WTC11 (cell line): ENCODE results near the gene ELP4. TPM values are rescaled to one million over a fixed set of nuclear protein-coding genes. Genes with fewer than 3 reads are reported as not detected.

Experiments
- ATAC-seq: fragments of 200-7000 bp; cut with Tn5 transposase; 2 replicates; pipeline ENCODE4 v1.10.0; 2021; ENCODE audit warnings: mild to moderate bottlenecking, moderate library complexity
- CTCF ChIA-PET: fragments of 300-600 bp; sonication (Branson Sonifier 250); formaldehyde crosslinking; loops from one replicate; lab custom pipeline; 2021; ENCODE audit warnings: antibody characterized with exemption; lab: Charles Lee
- POLR2A ChIA-PET: fragments of 350-600 bp; sonication (Branson Sonifier 250); formaldehyde crosslinking; loops from one replicate; lab custom pipeline; 2021; ENCODE audit warnings: antibody characterized with exemption; lab: Charles Lee
- DNase-seq: peaks from one replicate; pipeline ENCODE4 v3.0.0; 2021; ENCODE audit warnings: low spot score
- H3K27ac Mint-ChIP-seq: 2 replicates; pipeline ENCODE4 v1.8.0; 2021; ENCODE audit warnings: mixed read lengths
- H3K27me3 Mint-ChIP-seq: 2 replicates; pipeline ENCODE4 v1.8.0; 2021; ENCODE audit warnings: low read depth, mild to moderate bottlenecking, moderate library complexity, mixed read lengths
- H3K36me3 Mint-ChIP-seq: 2 replicates; pipeline ENCODE4 v1.8.0; 2021; ENCODE audit warnings: mixed read lengths
- H3K4me1 Mint-ChIP-seq: 2 replicates; pipeline ENCODE4 v1.8.0; 2022; ENCODE audit warnings: mixed read lengths
- H3K4me3 Mint-ChIP-seq: 2 replicates; pipeline ENCODE4 v1.8.0; 2021; ENCODE audit warnings: mild to moderate bottlenecking, moderate library complexity, mixed read lengths
- H3K9me3 Mint-ChIP-seq: 2 replicates; pipeline ENCODE4 v1.8.0; 2021; ENCODE audit warnings: mixed read lengths
- CBFB ChIP-seq: sonication (generic); formaldehyde crosslinking; IDR thresholded peaks from 2 replicates; pipeline ENCODE4 v1.8.1; 2022; ENCODE audit warnings: mild to moderate bottlenecking, low read depth, missing genetic modification reagents
- ELF4 ChIP-seq: sonication (generic); formaldehyde crosslinking; IDR thresholded peaks from 2 replicates; pipeline ENCODE4 v1.8.1; 2022; ENCODE audit warnings: low read depth, mild to moderate bottlenecking, moderate library complexity, missing genetic modification reagents
- ESRRA ChIP-seq: sonication (generic); formaldehyde crosslinking; IDR thresholded peaks from 2 replicates; pipeline ENCODE4 v1.8.1; 2022; ENCODE audit warnings: mild to moderate bottlenecking, missing genetic modification reagents, borderline replicate concordance
- FOXJ3 ChIP-seq: sonication (generic); formaldehyde crosslinking; IDR thresholded peaks from 2 replicates; pipeline ENCODE4 v1.9.0; 2021; ENCODE audit warnings: missing genetic modification reagents, mild to moderate bottlenecking, borderline replicate concordance
- FOXP1 ChIP-seq: sonication (generic); formaldehyde crosslinking; IDR thresholded peaks from 2 replicates; pipeline ENCODE4 v1.8.0; 2022; ENCODE audit warnings: missing genetic modification reagents, mild to moderate bottlenecking, moderate library complexity, borderline replicate concordance
- SMAD4 ChIP-seq: sonication (generic); formaldehyde crosslinking; IDR thresholded peaks from 2 replicates; pipeline ENCODE4 v1.8.0; 2022; ENCODE audit warnings: mild to moderate bottlenecking, missing genetic modification reagents
- SOX15 ChIP-seq: fragments of 250-450 bp; sonication (Bioruptor Pico); IDR thresholded peaks from 2 replicates; pipeline ENCODE4 v1.9.0; 2021; ENCODE audit warnings: mild to moderate bottlenecking
- ZNF121 ChIP-seq: sonication (generic); formaldehyde crosslinking; IDR thresholded peaks from 2 replicates; pipeline ENCODE4 v1.8.0; 2023; ENCODE audit warnings: missing genetic modification reagents
- ZNF396 ChIP-seq: fragments of 250-450 bp; sonication (Bioruptor Pico); IDR thresholded peaks from 2 replicates; pipeline ENCODE4 v1.8.0; 2021; ENCODE audit warnings: mild to moderate bottlenecking, moderate library complexity, borderline replicate concordance
- ZNF671 ChIP-seq: fragments of 250-450 bp; sonication (Bioruptor Pico); IDR thresholded peaks from 2 replicates; pipeline ENCODE4 v1.8.0; 2021; ENCODE audit warnings: mild to moderate bottlenecking
- total RNA-seq: library from RNA; stranded (reverse); gene quantifications from 3 replicates; pipeline ENCODE4 v1.2.3, GENCODE V29; 2021
- TF ChIP-seq, protein P1 (sequence below): sonication (generic); formaldehyde crosslinking; IDR thresholded peaks from 2 replicates; pipeline ENCODE4 v1.8.0; 2022; ENCODE audit warnings: missing genetic modification reagents
- TF ChIP-seq, protein P2 (sequence below): sonication (generic); formaldehyde crosslinking; IDR thresholded peaks from 2 replicates; pipeline ENCODE4 v1.8.0; 2023; ENCODE audit warnings: mild to moderate bottlenecking, missing genetic modification reagents
- TF ChIP-seq, protein P3 (sequence below): sonication (generic); formaldehyde crosslinking; IDR thresholded peaks from 2 replicates; pipeline ENCODE4 v1.8.1; 2023; ENCODE audit warnings: mild to moderate bottlenecking, missing genetic modification reagents, moderate library complexity
- TF ChIP-seq, protein P4 (sequence below): sonication (generic); formaldehyde crosslinking; IDR thresholded peaks from 2 replicates; pipeline ENCODE4 v1.8.0; 2023; ENCODE audit warnings: missing genetic modification reagents, mild to moderate bottlenecking, borderline replicate concordance
- TF ChIP-seq, protein P5 (sequence below): fragments of 250-450 bp; sonication (Bioruptor Pico); conservative IDR thresholded peaks from 2 replicates; pipeline ENCODE4 v1.9.0; 2021; ENCODE audit warnings: mild to moderate bottlenecking
- TF ChIP-seq, protein P6 (sequence below): sonication (generic); formaldehyde crosslinking; conservative IDR thresholded peaks from 2 replicates; pipeline ENCODE4 v1.8.1; 2022; ENCODE audit warnings: mild to moderate bottlenecking, missing genetic modification reagents

The ELP4 gene
- total RNA-seq, 1 experiment from 2014 or later: 14.6 TPM

DNA sequence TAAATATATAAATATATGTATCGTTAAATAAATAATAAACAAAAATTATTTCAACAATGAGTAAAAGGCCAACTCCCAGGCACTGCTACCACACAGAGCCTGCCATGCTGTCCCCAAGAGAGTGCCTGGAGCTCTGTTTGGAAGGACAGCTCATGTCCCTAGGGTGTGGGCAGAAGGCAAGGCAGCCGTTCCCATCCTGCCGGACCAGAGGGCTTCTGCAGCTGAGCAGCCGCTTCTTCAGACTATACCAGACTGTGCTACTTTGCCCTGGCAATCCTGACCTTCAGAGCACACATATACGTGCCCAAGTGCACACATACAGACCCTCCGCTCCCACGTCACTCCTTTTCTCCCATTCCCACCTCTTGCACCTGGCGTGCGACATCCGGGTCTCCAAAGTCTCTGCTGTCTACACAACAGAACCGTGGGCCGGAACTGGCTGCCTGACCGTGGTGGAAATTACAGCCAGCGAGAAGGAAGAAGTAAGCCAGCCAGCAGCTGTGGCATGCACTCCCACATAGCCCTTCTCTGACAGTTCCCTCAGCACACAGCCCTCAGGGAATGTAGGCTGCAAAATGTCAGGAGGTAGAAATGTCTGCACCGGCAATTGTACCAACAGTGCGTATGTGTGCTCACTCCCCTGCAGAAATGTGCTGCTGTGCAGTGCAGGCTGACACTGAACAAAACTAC lies 277.6 kb downstream of the ELP4 start (continued):
- TF ChIP-seq, protein P1, sequence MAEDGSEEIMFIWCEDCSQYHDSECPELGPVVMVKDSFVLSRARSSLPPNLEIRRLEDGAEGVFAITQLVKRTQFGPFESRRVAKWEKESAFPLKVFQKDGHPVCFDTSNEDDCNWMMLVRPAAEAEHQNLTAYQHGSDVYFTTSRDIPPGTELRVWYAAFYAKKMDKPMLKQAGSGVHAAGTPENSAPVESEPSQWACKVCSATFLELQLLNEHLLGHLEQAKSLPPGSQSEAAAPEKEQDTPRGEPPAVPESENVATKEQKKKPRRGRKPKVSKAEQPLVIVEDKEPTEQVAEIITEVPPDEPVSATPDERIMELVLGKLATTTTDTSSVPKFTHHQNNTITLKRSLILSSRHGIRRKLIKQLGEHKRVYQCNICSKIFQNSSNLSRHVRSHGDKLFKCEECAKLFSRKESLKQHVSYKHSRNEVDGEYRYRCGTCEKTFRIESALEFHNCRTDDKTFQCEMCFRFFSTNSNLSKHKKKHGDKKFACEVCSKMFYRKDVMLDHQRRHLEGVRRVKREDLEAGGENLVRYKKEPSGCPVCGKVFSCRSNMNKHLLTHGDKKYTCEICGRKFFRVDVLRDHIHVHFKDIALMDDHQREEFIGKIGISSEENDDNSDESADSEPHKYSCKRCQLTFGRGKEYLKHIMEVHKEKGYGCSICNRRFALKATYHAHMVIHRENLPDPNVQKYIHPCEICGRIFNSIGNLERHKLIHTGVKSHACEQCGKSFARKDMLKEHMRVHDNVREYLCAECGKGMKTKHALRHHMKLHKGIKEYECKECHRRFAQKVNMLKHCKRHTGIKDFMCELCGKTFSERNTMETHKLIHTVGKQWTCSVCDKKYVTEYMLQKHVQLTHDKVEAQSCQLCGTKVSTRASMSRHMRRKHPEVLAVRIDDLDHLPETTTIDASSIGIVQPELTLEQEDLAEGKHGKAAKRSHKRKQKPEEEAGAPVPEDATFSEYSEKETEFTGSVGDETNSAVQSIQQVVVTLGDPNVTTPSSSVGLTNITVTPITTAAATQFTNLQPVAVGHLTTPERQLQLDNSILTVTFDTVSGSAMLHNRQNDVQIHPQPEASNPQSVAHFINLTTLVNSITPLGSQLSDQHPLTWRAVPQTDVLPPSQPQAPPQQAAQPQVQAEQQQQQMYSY (CRISPR knock-in tag): no peak
- TF ChIP-seq, protein P2, sequence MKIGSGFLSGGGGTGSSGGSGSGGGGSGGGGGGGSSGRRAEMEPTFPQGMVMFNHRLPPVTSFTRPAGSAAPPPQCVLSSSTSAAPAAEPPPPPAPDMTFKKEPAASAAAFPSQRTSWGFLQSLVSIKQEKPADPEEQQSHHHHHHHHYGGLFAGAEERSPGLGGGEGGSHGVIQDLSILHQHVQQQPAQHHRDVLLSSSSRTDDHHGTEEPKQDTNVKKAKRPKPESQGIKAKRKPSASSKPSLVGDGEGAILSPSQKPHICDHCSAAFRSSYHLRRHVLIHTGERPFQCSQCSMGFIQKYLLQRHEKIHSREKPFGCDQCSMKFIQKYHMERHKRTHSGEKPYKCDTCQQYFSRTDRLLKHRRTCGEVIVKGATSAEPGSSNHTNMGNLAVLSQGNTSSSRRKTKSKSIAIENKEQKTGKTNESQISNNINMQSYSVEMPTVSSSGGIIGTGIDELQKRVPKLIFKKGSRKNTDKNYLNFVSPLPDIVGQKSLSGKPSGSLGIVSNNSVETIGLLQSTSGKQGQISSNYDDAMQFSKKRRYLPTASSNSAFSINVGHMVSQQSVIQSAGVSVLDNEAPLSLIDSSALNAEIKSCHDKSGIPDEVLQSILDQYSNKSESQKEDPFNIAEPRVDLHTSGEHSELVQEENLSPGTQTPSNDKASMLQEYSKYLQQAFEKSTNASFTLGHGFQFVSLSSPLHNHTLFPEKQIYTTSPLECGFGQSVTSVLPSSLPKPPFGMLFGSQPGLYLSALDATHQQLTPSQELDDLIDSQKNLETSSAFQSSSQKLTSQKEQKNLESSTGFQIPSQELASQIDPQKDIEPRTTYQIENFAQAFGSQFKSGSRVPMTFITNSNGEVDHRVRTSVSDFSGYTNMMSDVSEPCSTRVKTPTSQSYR: no peak
- TF ChIP-seq CBFB (CRISPR knock-in tag) (no peak), ZNF671 (no peak), ESRRA (CRISPR knock-in tag) (no peak), SMAD4 (no peak), ELF4 (CRISPR knock-in tag) (no peak), FOXJ3 (CRISPR knock-in tag) (no peak)
- TF ChIP-seq, protein P3, sequence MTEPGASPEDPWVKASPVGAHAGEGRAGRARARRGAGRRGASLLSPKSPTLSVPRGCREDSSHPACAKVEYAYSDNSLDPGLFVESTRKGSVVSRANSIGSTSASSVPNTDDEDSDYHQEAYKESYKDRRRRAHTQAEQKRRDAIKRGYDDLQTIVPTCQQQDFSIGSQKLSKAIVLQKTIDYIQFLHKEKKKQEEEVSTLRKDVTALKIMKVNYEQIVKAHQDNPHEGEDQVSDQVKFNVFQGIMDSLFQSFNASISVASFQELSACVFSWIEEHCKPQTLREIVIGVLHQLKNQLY: no peak

DNA sequence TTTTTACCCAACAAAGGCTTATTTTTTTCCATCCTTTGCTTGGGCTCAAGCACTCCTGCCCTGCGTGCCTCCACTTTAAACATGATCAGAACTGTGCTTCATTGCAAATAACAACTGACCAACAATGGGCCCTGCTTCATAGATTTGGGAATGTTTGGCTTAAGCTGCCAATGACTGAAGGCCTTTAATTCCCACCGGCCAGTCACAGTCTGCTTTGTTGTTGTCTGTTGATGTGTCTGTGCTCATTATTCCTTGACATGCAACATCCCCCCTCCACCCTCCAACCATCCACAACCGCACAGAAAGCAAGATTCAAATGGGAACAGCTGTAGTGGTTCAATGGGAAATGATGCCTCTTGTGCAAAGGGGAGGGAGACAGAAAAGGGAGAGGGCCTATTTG lies 278.5 kb downstream of the ELP4 start:
- Mint-ChIP-seq H3K4me3 (no peak overlapping the region), H3K9me3 (no peaks in the 10 kb centered on the region)
- CTCF ChIA-PET: interaction anchor here (2.0 kb wide), 1 partner anchor 10 kb away, joined by 7 read pairs; no protein-coding TSS in a partner anchor

More for the DNA sequence above, 278.5 kb downstream of the ELP4 start:
- H3K36me3 Mint-ChIP-seq: no peaks in the 10 kb centered on the region
- no peak overlapping the region for H3K27ac Mint-ChIP-seq
- DNase-seq (no peak), ATAC-seq (no peak)
- H3K4me1 Mint-ChIP-seq: peaks cover 4% of the 10 kb centered on the region; the same call in 1 of the 2 replicates
- TF ChIP-seq SOX15 (no peak), ZNF396 (CRISPR knock-in tag) (no peak), ZNF121 (CRISPR knock-in tag) (no peak), FOXP1 (no peak)
- TF ChIP-seq, protein P4, sequence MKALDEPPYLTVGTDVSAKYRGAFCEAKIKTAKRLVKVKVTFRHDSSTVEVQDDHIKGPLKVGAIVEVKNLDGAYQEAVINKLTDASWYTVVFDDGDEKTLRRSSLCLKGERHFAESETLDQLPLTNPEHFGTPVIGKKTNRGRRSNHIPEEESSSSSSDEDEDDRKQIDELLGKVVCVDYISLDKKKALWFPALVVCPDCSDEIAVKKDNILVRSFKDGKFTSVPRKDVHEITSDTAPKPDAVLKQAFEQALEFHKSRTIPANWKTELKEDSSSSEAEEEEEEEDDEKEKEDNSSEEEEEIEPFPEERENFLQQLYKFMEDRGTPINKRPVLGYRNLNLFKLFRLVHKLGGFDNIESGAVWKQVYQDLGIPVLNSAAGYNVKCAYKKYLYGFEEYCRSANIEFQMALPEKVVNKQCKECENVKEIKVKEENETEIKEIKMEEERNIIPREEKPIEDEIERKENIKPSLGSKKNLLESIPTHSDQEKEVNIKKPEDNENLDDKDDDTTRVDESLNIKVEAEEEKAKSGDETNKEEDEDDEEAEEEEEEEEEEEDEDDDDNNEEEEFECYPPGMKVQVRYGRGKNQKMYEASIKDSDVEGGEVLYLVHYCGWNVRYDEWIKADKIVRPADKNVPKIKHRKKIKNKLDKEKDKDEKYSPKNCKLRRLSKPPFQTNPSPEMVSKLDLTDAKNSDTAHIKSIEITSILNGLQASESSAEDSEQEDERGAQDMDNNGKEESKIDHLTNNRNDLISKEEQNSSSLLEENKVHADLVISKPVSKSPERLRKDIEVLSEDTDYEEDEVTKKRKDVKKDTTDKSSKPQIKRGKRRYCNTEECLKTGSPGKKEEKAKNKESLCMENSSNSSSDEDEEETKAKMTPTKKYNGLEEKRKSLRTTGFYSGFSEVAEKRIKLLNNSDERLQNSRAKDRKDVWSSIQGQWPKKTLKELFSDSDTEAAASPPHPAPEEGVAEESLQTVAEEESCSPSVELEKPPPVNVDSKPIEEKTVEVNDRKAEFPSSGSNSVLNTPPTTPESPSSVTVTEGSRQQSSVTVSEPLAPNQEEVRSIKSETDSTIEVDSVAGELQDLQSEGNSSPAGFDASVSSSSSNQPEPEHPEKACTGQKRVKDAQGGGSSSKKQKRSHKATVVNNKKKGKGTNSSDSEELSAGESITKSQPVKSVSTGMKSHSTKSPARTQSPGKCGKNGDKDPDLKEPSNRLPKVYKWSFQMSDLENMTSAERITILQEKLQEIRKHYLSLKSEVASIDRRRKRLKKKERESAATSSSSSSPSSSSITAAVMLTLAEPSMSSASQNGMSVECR: no peak
- TF ChIP-seq, protein P5, sequence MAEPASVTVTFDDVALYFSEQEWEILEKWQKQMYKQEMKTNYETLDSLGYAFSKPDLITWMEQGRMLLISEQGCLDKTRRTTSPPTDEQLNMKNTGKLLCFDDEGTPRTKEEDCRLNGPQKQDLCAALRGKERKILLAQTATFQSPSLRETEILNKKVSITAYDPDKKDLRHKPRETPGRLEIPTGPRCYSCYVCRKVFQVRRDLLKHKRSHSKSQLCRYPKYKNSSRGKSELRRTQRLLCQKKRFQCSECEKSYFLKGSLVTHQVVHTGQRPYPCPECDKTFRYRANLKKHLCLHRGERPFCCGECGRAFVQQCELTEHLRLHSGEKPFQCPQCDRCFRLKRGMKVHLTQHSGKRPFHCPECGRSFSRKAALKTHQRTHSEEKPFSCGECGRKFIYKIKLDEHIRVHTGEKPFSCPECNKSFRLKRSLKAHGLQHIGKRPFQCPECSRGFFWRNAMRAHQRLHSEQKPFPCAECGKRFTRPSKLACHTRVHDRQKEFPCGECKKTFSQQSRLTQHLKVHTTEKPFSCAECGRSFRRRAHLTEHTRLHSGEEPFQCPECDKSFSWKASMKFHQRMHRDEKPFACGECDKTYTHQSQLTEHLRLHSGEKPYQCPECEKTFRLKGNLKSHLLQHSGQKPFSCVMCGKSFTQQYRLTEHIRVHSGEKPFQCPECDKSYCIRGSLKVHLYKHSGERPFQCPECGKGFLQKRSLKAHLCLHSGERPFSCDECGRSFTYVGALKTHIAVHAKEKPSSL (CRISPR knock-in tag): no peak
- TF ChIP-seq, protein P6, sequence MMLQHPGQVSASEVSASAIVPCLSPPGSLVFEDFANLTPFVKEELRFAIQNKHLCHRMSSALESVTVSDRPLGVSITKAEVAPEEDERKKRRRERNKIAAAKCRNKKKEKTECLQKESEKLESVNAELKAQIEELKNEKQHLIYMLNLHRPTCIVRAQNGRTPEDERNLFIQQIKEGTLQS (CRISPR knock-in tag): no peak
- POLR2A ChIA-PET: no interaction called here
- H3K27me3 Mint-ChIP-seq: peaks cover 5% of the 10 kb centered on the region
